Neural progenitor cell (in vitro differentiated cells): ENCODE data around the gene KSR1.

Source experiments
- CTCF ChIP-seq: fragments of 200-600 bp; sonication (generic); IDR thresholded peaks from 2 replicates; pipeline ENCODE4 v1.5.1; 2017; ENCODE audit warnings: antibody characterized with exemption, mild to moderate bottlenecking
- EZH2 ChIP-seq: fragments of 200-600 bp; sonication (generic); IDR thresholded peaks from 2 replicates; pipeline ENCODE4 v1.6.1; 2017; ENCODE audit warnings: antibody characterized with exemption, mild to moderate bottlenecking, moderate library complexity
- EZH2phosphoT487 ChIP-seq: fragments of 200-600 bp; sonication (generic); IDR thresholded peaks from 2 replicates; pipeline ENCODE4 v1.6.1; 2017; ENCODE audit warnings: antibody characterized with exemption

- TF ChIP-seq EZH2phosphoT487 (no peak), CTCF (no peak), EZH2 (no peak)
Measured at GRCh38 chr17:27560668-27561067, 104.4 kb downstream of the KSR1 start.
